GM21390 (cell line): ENCODE measurements around the gene MBP.

Experiments
- ATAC-seq: cut with Tn5 transposase; IDR thresholded peaks from one replicate; pipeline ENCODE4 v1.9.1; 2021; ENCODE audit not compliant: unreplicated experiment

The MBP gene

DNA sequence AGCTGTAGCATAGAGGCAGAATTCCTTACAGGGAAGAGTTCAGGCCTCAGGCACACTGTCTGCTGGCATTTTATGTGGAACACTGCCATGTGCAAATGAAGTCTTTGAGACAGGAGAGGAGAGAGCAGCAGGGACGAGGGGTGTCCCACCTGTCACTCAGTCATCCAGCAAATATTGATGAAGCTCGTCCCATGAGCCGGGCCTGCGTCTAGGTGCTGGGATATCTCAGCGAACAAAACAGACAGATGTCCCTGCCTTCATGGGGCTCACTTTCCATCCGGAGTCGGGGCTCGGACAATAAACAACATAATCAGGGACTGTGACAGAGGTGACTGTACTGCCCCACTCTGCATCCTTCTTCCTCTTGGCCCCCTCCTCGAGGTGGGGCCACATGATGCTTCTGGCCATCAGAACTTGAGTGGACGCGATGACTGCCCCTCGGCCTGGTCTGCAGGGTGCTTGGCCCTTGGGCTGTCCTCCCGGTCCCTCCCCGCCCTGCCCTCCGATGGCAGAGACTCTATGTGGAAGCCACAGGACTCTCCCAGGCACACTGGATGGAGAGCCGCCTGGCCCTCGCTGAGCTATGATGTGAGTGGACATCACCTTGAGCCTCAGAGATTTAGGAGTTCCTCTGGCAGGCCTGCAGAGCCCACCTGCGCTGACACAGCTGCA lies 78.8 kb downstream of the MBP start:
- ATAC-seq: no peak

DNA sequence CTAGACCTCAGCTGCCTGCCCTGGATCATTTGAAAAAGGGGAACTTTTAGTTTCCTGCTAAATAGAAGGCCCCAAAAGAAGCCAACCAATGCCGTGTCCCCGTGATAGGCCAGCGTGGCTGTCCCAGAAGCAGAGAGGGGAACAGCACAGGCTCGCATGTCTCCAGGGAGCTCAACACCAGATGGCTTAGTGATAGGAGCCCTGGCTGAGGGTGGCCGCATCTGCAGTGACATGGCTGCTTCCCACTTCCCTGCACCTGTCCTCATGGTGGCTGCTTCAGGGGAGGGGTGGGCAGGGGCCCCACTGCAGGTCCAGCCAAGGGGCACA lies 79.6 kb downstream of the MBP start:
- ATAC-seq: no peak

DNA sequence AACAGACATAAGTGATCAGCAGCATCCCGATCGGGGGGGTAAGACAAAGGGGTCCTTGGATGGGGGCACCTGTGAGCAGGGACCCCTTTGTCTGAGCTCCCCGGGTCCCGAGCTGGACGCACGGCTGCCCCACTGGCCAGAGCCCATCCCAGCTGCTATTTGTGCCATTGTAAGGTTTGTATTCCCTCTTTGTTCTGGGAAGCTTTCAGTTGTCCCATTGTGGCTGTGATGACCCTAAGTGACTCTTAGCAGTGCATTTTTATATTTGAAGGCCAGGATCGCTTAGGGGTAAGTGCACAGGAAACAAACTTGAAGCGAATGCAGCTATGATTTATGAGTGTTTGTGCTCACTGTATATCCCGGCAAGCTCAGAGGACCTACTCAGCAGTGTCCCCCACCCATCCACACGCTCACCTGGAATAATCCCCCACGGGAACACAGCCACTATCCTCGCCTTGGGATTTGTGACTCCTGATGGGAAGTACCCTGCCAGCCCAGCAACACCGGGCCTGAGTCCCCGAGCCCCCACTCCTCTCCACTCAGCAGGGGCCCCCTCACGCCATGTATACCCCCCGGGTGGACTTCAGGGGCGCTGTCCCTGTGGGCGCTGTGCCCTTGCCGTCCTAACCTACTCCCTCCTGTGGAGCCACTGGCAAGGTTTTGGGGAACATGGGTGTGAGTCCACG lies 80.1 kb downstream of the MBP start:
- no peak for ATAC-seq

DNA sequence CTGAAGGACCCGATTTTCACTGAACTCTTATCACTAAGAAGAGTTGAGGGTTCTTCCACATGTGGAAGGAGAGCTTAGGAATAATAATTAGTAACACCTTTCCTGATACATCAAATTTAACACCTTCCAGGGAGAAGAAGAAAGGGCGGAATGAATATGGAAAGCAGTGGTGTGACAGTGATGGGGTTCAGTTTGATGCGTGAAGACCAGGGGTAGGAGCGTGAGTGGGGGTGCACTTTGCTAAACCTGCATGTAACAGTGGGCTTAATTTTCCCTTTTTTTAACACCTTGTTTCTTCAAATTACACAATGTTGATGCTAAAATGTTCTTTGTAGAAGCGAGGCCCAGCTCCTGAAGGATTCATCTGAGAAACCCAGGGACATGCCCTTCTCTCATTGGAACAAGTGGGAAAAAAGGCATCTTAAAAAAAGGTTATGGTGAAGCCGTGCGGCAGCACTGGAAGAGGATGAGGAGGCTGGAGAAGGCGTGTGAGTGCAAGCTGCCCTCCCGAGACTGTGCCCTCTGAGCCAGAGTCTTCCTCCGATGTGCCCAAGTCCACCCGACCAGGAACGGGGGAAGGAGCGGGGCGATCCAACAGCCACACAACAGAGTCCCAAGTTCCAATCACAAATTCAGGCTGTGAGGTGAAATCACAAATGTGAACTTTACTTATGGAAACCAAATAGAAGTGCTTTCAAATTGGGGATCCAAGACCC lies 80.8 kb downstream of the MBP start:
- ATAC-seq: no peak

DNA sequence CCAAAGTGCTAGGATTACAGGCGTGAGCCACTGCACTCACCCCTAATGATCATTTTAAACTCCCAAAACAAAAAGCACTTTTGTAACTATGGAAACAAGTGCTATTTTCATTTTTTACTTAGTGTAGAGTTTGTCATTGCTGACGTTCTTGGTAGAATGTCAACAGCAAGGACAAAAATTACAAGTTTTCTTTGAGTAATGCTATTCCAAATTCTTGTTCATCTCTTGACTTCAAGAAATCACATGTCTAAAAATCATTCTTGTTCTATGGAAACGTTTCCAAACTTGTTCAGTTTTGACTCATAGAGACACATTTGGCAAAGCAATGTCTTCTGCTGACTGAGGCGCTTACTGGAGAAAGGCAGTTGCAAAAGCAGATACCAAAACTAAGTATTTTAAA lies 82.6 kb downstream of the MBP start:
- ATAC-seq: no peak

DNA sequence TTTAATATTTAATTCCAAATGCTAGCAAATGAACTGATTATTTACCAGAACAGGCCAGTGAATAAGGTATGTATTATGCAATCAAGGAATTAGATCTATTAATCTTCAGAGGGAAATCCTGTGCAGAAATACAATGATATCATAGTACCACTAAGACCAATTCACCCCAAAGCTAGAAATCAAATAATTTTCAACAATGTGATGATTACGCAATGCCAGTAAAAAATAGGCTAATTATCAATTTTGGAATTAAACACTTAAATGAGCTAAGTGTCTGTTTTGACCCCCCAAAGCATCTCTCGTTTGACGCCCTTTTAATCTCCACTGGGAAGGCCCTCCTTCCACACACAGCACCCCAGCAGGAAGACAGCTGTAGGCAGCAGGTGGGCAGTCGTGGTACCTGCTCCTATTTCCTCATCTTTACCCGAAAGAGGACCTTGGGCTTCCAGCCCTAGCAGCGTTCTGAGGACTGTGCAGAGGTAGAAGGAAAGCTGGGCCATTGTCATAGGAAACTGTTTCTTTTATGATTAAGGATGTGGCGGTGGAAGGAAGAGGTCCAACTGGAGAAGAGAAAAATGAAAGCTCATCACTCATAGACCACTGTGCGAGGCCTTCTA lies 84.7 kb downstream of the MBP start:
- ATAC-seq: no peak

DNA sequence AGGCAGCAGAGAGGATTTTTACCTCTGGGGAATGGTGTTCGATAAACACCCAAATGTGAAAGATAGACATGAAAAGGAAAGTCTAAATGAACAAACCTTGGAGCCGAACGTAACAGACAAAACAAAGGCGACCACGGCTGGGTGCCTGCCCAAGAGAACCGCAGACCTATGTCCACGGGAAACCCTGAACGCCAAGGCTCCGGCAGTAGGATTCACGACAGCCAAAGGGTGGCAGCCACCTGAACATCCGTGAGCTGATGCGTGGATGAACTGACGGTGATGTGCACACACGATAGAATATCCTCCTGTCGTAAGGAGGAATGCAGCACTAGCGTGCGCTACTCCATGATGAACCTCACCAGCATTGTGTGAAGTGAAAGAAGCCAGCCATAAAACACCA lies 85.6 kb downstream of the MBP start:
- no peak for ATAC-seq

DNA sequence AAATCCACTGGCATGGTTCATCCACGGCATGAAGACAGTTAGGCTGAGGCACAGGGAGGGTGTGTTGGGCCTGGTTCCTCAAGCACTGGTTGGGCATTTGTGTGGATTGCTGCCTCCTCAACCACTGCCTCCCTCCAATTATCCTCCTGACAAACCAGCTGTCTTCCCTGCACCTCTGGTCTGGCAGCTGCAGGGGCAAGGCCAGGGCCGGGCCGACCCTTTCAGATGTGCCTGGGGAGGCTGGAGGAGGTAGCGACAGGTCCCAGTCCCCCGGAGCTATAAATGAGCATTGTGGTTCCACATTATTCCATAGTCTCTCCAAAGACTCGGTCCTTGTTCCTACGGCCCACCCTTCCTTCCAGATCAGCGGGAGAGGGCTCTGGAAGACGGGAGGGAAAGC lies 86.2 kb downstream of the MBP start:
- ATAC-seq: no peak

DNA sequence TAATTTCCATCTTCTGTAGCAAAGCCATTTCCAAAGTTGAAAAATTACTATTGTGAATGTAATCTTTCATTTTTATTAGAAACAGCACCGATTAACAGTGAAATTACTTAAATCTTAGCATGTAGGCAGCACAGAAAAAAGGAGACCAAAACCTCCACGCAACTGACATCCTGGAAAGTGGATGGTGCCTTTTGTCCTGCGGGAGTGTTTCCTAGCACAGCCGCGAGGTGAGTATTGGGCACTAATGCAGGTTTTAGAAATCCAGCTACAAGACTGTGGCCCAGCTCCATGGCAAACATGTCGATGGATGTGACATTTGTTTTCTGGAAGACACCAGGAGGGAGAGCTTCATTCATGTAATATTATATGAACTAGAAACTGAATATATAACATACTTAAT lies 86.9 kb downstream of the MBP start:
- no peak for ATAC-seq

DNA sequence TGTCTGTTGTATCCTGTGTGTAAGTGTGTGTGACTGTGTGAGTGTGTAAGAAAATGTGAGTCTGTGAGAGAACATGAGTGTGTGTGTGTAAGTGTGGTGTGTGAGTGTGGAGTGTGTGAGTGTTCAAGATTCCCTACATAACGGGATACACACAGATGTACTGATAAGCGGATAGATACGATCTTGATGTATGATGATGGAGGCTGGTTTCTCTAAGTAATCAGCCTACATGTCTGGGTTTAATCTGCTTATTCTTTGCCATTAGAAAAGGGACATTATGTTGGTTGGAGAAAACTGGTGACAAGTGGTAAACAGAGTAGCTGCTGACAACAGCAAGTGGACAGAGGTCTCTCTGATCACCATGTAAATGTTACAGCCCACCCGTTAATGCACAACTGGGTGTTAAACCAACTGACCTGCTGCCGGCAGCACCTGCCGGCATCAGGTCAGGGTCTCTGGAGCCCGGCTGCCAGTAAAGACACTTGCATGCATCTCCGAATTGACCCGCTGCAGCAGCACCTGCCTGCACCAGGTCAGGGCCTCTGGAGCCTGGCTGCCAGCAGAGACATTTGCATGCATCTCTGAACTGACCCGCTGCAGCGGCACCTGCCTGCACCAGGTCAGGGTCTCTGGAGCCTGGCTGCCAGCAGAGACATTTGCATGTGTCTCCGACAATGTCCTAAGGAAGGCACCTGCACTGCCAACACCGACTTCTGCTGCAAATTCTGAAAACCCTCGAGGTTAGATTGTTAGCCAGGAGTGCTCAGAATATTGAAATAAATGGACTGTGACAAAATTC lies 87.5 kb downstream of the MBP start:
- ATAC-seq: no peak

DNA sequence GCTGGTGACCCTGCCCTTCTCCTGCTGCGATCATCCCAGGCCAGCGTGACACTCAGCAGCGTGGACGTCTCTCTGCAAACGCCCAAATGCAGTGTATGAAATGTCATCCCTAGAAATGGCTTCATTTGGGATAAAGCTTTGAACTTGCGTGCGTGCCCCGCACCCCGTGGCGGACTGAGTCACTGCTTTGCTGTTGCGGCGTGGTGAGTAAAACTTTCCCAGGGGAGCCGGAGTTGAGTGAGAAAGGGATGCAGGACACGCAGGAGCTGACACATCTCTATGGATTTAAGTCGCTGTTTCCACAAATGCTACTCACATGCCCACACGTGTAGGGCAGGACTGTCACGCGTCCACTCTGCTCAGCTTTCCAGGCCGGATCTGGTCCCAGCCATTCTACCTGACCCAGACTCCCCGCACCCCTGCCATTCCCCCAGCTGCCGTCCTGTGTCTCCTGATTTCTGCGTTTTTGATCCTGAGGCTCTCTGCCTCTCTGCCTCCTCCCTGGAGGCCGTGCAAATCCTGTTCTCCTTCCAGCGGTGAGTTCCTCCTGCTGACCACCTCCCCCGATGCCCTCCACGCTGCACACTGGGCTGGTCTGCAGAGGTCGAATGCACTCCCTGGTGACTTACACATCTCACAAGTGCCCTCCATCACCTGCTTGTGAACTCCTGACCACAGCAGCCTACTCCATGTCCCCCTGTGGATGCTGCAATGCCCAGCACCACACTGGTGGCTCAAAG lies 88.9 kb downstream of the MBP start:
- no peak for ATAC-seq

DNA sequence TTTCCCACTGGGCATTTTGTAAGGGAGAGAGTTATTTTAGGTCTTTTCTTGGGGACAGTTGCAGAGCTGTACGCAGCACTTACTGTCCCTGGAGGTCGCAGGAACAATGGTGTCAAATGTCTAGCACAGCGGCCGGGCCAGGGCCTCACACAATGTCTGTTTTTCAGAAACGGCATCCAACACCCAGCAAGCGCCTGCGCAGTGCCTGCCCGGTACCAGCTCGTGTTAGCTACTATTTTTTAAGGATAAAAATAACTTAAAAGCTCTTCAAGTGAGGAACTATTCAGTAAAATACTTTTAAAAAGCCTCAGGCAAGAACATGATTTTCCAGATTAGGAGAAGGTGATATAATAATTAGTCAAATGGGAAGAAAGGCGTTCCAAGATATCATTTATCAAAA lies 90.0 kb downstream of the MBP start:
- no peak for ATAC-seq

DNA sequence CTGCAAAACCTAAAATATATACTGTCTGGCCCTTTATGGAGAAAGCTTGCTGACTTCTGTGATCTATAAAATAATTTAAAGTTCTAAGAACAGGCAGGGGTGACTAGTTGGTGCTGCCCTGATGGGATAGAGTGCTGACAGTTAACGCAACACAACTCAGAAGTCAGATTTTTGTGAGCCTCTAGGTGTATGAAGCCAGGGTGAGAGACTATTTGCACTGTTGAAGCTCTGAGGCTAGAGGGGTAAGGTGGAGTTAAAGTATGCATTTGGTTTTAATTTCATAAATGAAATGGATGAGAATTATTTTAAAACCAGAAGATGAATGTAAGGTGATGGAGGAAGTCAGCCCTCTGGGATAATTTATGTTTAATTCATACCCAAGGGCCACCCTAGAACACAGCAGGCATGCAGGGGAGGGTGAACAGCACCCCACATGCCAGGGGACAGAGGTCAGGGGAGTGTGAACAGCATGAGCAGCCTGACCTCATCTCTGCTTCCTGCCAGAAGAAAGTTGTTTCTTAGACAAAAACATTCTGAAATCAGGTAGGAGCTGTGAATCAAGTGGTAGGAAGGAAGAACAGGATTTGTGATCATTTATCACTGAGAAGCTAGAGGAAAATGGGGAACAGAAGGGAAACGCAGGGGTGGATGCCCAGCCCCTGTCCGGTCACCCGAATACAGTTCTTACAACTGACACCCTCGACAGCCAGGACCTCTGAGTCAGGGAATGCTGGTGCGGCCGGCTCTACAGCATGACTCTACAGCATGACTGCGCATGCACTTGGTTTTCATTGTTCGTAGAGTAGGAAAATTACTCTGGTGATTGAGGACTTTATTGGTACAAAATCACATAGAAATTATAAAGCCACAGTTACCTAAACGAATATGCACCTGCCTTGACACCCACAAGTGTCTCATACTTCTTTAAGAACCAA lies 93.1 kb downstream of the MBP start:
- ATAC-seq: no peak

DNA sequence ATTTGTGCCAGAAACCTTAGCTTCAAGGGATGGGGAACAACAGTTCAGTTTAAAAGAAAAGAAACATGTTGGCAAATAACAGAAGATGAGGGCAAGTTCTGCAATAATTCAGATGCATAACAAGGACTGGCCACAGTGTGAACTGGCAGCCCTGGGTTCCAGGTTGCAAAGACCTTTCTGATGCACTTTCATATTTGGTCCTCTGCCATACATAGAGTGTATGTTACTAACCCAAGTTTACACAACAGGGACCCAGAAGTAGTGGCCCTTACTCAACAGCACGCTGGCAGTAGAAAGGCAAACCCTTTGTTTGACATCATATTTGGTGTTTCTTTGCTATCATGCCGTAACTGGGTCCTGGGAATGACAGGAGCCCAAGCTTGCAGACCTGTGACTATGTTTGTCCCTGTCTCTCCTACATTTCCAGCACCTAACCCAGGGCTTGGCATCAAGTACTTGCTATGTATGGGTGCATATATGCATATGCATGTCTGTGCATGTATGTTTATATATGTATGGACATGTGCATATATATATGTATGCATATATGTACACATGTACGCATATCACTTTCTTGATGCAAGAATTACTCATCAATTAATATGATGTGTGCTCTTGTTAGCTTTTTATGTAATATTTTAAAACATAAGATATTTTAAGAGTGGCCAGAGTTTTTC lies 94.3 kb downstream of the MBP start:
- ATAC-seq: no peak

DNA sequence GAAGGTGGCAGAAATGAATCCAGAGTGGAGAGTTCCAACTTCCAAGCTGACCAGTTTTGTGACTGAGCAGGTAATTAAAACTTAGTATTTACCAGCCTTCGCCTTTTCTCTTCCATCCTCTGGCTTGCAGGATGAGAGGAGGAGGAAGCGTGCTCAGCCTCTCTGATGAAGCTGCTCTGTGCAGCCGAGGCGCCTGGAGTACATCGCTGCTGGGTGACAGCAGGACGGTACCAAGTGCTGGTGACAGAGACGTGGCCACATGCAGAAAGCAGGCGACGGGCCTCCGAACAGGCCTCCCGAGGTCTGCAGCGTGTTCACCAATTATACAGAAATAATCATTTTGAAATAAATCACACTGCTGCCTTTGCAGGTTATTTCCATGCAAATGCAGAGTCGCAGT lies 95.0 kb downstream of the MBP start:
- no peak for ATAC-seq

DNA sequence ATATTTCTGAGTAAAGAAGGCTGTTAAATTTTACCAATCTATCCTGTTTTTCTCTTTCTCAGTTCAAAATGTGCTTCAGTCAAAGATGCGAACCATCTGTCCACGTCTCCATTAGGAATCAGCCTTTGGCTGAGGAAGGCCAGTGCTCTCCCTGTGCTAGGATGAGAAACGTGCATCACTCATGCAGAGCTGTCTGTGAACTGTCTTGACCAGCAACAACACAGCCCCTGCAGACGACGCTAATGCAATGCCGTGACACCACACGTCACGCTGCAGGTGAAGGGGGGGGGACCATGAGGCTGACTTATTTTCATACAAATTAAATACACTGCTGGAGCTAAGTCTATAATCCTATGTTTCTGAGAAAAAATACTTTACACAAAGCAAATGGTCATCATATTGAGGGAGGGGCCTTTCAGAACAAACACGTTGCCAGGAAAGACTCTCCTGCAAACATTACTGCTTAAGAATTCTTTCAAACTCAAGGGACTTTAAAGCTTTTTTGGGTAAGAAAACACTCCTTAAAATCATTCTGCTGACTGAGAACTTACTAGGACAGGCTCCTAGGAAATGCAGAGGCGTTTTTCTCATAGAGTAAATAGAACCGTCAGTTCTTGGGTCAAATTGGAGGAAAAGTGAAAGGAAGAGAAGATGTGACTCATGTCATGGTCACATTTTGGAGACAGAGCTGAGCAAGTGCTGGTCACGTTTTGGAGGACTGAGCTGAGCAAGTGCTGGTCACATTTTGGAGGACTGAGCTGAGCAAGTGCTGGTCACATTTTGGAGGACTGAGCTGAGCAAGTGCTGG lies 97.0 kb downstream of the MBP start:
- no peak for ATAC-seq

DNA sequence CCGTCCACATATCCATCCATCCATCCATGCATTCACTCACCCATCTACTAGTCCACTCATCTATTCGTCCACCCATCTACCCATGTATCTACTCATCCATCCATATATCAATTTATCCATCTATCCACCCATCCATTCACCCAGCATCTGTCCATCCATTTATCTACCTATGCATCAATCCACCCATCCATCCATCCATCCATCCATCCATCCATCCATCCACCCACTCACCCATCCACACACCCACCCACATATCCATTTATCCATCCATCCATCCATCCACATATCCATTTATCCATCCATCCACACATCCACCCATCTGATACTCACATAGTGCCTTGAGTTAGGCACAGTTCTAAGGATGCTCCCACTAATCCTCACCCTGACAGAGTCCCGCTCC lies 99.0 kb downstream of the MBP start:
- ATAC-seq: no peak

DNA sequence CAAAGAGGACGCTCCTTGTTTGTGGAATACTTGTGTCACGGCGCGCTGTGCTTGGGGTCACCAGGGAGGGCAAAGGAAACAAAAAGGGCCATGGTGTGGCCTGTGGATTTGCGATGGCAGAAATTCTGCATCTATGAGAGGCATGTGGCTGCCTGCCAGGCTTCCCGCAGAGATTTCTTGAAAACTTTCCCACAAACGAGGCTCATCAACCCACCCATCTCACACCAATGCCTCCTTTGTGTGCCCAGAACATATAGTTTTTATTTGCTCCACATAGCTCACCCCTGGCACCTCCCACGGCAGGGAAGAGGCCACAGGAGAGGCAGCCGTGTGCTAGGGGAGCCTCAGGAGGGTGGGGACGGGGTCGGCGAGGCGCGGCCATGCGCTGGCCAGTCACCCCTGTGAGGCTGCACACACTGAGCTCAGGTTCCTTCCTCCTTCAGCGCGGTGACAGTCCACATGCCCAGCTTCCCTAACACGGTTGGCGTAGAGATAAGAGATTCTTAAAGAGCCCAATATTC lies 100.3 kb downstream of the MBP start:
- ATAC-seq: no peak
